ENCODE data around the gene TAS2R13.

DNA sequence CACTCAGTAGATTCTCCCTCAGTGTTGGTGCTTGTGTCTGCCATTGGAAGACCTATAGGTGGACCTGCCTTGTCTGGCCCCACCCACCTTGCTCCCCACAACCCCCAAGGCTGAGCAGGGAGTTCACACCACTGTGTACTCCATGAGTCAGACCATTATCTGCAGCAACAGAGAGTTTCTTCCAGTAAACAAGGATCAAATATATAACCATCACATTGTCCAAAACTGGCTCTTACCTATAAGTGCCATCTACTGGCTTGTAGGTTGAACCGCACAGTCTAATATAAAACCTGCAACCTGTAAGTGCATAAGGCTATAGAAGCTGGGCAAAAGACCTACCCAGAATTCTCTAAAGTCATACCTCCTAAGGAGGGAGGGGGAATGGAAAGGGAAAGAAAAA is 7.9 kb downstream of the TAS2R13 start:
- TF ChIP-seq, protein P1, sequence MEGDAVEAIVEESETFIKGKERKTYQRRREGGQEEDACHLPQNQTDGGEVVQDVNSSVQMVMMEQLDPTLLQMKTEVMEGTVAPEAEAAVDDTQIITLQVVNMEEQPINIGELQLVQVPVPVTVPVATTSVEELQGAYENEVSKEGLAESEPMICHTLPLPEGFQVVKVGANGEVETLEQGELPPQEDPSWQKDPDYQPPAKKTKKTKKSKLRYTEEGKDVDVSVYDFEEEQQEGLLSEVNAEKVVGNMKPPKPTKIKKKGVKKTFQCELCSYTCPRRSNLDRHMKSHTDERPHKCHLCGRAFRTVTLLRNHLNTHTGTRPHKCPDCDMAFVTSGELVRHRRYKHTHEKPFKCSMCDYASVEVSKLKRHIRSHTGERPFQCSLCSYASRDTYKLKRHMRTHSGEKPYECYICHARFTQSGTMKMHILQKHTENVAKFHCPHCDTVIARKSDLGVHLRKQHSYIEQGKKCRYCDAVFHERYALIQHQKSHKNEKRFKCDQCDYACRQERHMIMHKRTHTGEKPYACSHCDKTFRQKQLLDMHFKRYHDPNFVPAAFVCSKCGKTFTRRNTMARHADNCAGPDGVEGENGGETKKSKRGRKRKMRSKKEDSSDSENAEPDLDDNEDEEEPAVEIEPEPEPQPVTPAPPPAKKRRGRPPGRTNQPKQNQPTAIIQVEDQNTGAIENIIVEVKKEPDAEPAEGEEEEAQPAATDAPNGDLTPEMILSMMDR (IDR thresholded peaks at IDR 0.05): no peak
- no peak for TF ChIP-seq POLR2A (IDR thresholded peaks at IDR 0.05)
- no peak for TF ChIP-seq POLR2AphosphoS5 (IDR thresholded peaks at IDR 0.05)
